ENCODE measurements around the gene TIMM13. TPM values are rescaled to one million over a fixed set of nuclear protein-coding genes. Genes with fewer than 3 reads are reported as not detected.

Gene TIMM13
- total and polyA plus RNA-seq, 9 of the 15 experiments (the other 6 are each of a cell fraction or from before 2014, with no cell fraction given), result 17.6 to 215 (median 71.8) TPM

DNA sequence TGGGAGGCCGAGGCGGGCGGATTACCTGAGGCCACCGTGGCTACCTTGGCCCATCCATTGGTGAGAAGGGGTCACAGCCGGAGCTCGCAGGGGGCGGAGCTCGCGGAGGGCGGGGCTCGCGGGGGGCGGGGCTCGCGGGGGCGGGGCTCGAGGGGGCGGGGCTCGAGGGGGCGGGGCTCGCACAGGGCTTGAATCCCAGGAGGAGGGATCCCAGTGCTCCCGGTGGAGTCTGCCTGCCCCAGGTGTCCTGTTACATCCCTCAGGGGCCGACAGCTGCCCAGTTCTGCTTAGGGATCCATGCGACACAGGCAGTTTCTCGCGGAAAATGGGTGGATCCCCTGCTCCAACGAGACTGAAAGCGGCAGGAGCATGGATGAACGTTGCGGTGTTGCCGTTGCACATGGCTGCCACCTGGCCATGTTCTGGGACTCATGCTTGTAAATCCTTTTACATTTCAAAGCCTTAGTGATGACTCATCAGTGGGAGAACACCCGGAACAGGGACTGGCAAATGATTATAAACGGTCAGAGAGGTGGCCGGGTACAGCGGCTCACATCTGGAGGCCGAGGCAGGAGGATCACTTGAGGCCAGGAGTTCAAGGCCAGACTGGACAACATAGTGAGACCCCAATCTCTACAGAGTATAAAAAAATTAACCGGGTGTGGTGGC lies 42.2 kb downstream of the TIMM13 start (continued):
- TF ChIP-seq, protein P1, sequence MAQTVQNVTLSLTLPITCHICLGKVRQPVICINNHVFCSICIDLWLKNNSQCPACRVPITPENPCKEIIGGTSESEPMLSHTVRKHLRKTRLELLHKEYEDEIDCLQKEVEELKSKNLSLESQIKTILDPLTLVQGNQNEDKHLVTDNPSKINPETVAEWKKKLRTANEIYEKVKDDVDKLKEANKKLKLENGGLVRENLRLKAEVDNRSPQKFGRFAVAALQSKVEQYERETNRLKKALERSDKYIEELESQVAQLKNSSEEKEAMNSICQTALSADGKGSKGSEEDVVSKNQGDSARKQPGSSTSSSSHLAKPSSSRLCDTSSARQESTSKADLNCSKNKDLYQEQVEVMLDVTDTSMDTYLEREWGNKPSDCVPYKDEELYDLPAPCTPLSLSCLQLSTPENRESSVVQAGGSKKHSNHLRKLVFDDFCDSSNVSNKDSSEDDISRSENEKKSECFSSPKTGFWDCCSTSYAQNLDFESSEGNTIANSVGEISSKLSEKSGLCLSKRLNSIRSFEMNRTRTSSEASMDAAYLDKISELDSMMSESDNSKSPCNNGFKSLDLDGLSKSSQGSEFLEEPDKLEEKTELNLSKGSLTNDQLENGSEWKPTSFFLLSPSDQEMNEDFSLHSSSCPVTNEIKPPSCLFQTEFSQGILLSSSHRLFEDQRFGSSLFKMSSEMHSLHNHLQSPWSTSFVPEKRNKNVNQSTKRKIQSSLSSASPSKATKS (CRISPR knock-in tag; IDR thresholded peaks at IDR 0.05), result no peak
- TF ChIP-seq, protein P2, sequence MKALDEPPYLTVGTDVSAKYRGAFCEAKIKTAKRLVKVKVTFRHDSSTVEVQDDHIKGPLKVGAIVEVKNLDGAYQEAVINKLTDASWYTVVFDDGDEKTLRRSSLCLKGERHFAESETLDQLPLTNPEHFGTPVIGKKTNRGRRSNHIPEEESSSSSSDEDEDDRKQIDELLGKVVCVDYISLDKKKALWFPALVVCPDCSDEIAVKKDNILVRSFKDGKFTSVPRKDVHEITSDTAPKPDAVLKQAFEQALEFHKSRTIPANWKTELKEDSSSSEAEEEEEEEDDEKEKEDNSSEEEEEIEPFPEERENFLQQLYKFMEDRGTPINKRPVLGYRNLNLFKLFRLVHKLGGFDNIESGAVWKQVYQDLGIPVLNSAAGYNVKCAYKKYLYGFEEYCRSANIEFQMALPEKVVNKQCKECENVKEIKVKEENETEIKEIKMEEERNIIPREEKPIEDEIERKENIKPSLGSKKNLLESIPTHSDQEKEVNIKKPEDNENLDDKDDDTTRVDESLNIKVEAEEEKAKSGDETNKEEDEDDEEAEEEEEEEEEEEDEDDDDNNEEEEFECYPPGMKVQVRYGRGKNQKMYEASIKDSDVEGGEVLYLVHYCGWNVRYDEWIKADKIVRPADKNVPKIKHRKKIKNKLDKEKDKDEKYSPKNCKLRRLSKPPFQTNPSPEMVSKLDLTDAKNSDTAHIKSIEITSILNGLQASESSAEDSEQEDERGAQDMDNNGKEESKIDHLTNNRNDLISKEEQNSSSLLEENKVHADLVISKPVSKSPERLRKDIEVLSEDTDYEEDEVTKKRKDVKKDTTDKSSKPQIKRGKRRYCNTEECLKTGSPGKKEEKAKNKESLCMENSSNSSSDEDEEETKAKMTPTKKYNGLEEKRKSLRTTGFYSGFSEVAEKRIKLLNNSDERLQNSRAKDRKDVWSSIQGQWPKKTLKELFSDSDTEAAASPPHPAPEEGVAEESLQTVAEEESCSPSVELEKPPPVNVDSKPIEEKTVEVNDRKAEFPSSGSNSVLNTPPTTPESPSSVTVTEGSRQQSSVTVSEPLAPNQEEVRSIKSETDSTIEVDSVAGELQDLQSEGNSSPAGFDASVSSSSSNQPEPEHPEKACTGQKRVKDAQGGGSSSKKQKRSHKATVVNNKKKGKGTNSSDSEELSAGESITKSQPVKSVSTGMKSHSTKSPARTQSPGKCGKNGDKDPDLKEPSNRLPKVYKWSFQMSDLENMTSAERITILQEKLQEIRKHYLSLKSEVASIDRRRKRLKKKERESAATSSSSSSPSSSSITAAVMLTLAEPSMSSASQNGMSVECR (CRISPR knock-in tag; IDR thresholded peaks at IDR 0.05), result peak; percentile 92
- TF ChIP-seq ESRRB (CRISPR knock-in tag; IDR thresholded peaks at IDR 0.05; ENCODE audit: borderline replicate concordance) (no peak), CREB1 (IDR thresholded peaks at IDR 0.05) (no peak), CREB1 (CRISPR knock-in tag; IDR thresholded peaks at IDR 0.05) (peak; percentile 46; the same call in 1 of the 2 replicates), KLF10 (CRISPR knock-in tag; IDR thresholded peaks at IDR 0.05) (no peak), FOXA1 (IDR thresholded peaks at IDR 0.05; ENCODE audit: borderline replicate concordance) (no peak), MYBL2 (IDR thresholded peaks at IDR 0.05; ENCODE audit: low read depth) (peak; percentile 65), MYBL2 (CRISPR knock-in tag; IDR thresholded peaks at IDR 0.05; ENCODE audit: borderline replicate concordance) (no peak), MYNN (IDR thresholded peaks at IDR 0.05) (no peak), MYNN (CRISPR knock-in tag; IDR thresholded peaks at IDR 0.05) (no peak), ZNF263 (CRISPR knock-in tag; IDR thresholded peaks at IDR 0.05; ENCODE audit: borderline replicate concordance) (peak; percentile 96), ARID2 (IDR thresholded peaks at IDR 0.05) (no peak), ATF7 (IDR thresholded peaks at IDR 0.05) (peak; percentile 75), NEUROD1 (IDR thresholded peaks at IDR 0.05; ENCODE audit: borderline replicate concordance, low read depth, low read length, partially characterized antibody) (peak; percentile 32), ESRRA (IDR thresholded peaks at IDR 0.05; ENCODE audit: borderline replicate concordance, low read depth) (0 out of 2 replicates have a peak, but pooled peaks have one; percentile 45), CEBPG (CRISPR knock-in tag; IDR thresholded peaks at IDR 0.05) (0 out of 2 replicates have a peak, but pooled peaks have one; percentile 9), CEBPG (tag; conservative IDR thresholded peaks at IDR 0.05 in 1 of 2, IDR thresholded peaks at IDR 0.05 in 1 of 2) (no peak)
- TF ChIP-seq, protein P3, sequence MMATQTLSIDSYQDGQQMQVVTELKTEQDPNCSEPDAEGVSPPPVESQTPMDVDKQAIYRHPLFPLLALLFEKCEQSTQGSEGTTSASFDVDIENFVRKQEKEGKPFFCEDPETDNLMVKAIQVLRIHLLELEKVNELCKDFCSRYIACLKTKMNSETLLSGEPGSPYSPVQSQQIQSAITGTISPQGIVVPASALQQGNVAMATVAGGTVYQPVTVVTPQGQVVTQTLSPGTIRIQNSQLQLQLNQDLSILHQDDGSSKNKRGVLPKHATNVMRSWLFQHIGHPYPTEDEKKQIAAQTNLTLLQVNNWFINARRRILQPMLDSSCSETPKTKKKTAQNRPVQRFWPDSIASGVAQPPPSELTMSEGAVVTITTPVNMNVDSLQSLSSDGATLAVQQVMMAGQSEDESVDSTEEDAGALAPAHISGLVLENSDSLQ (IDR thresholded peaks at IDR 0.05), result peak; percentile 55; the same call in 1 of the 2 replicates
- TF ChIP-seq, protein P4, sequence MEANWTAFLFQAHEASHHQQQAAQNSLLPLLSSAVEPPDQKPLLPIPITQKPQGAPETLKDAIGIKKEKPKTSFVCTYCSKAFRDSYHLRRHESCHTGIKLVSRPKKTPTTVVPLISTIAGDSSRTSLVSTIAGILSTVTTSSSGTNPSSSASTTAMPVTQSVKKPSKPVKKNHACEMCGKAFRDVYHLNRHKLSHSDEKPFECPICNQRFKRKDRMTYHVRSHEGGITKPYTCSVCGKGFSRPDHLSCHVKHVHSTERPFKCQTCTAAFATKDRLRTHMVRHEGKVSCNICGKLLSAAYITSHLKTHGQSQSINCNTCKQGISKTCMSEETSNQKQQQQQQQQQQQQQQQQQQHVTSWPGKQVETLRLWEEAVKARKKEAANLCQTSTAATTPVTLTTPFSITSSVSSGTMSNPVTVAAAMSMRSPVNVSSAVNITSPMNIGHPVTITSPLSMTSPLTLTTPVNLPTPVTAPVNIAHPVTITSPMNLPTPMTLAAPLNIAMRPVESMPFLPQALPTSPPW (CRISPR knock-in tag; IDR thresholded peaks at IDR 0.05), result peak; percentile 40

Measured in K562 (cell line).